ENCODE data around the gene PKP4. TPM values are rescaled to one million over a fixed set of nuclear protein-coding genes. Genes with fewer than 3 reads are reported as not detected.

PKP4 gene
- total RNA-seq, 1 experiment from 2014 or later: 37.3 TPM

- no peak for DNase-seq (ENCODE audit: low read depth)
Observed at GRCh38 chr2:158730621-158731140, 273.9 kb downstream of the PKP4 start.

- DNase-seq (ENCODE audit: low read depth): no peak
Observed at GRCh38 chr2:158731386-158731785, 274.6 kb downstream of the PKP4 start.

Small RNAs within 50 kb of the gene (small RNA-seq; reads per million reads assigned to genes)
- gene AC005042.3 (not detected), gene RN7SL393P (not detected)

Other genes with a start within 250 kb of the PKP4 start
- gene CCDC148, start 199 bp upstream of the PKP4 start, total RNA-seq (2014; rRNA removed; shearing (Covaris generic)): 0.39 and 0.73 TPM in 2 replicates